ENCODE results near the gene HMCN2.

HMCN2 gene, protein sequence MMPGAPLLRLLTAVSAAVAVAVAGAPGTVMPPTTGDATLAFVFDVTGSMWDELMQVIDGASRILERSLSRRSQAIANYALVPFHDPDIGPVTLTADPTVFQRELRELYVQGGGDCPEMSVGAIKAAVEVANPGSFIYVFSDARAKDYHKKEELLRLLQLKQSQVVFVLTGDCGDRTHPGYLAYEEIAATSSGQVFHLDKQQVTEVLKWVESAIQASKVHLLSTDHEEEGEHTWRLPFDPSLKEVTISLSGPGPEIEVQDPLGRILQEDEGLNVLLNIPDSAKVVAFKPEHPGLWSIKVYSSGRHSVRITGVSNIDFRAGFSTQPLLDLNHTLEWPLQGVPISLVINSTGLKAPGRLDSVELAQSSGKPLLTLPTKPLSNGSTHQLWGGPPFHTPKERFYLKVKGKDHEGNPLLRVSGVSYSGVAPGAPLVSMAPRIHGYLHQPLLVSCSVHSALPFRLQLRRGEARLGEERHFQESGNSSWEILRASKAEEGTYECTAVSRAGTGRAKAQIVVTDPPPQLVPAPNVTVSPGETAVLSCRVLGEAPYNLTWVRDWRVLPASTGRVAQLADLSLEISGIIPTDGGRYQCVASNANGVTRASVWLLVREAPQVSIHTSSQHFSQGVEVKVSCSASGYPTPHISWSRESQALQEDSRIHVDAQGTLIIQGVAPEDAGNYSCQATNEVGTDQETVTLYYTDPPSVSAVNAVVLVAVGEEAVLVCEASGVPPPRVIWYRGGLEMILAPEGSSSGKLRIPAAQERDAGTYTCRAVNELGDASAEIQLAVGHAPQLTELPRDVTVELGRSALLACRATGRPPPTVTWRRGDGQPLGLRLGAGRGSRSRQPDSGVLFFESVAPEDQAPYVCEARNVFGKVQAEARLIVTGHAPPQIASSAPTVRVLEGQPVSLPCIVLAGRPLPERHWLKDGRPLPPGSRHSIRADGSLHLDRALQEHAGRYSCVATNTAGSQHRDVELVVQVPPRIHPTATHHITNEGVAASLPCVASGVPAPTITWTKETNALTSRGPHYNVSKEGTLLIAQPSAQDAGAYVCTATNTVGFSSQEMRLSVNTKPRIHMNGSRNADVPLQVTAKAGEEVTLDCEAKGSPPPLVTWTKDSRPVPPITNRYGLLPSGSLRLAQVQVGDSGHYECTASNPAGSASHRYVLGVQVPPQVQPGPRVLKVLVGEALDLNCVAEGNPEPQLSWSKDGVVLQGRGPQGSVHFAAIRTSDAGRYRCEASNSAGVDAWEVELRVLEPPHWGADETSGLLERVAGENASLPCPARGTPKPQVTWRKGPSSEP (N-terminal part only)
- 0 to 0.32 (median 0.06) reads per million in 9 experiments for total RNA-seq

GRCh38 chr9:130265431-130266235 is at the start of gene HMCN2:
Gene HMCN2 (plus strand): TSS chr9:130265760. CDS start chr9:130265879, 119 bp downstream.
- DNase-seq (no peak), ATAC-seq (replicated peaks) (no peak)
- Mint-ChIP-seq H3K36me3 (ENCODE audit: insufficient read depth) (peaks cover 7% of the 10 kb centered on the region), H3K27ac (no peak within 1 kb of the TSS), H3K4me1 (ENCODE audit: low read depth in 2 of 2) (peaks cover 0 to 6% of the 10 kb centered on the region in 2 donors), H3K9me3 (no peaks in the 10 kb centered on the region), H3K4me3 (peak within 1 kb of the TSS in 1 of 2 donors; percentile 27), H3K27me3 (peaks cover 68 to 97% of the 10 kb centered on the region in 2 donors)

- Mint-ChIP-seq H3K27ac (no peak overlapping the region), H3K4me1 (ENCODE audit: low read depth in 2 of 2) (peaks cover 0 to 8% of the 10 kb centered on the region in 2 donors), H3K27me3 (no peaks in the 10 kb centered on the region), H3K9me3 (no peaks in the 10 kb centered on the region), H3K4me3 (no peak overlapping the region), H3K36me3 (ENCODE audit: insufficient read depth) (no peaks in the 10 kb centered on the region)
- no peak for ATAC-seq (replicated peaks)
- no peak for DNase-seq
These were observed 47.7 kb upstream of the HMCN2 start for GRCh38 chr9:130217838-130218237.

DNA sequence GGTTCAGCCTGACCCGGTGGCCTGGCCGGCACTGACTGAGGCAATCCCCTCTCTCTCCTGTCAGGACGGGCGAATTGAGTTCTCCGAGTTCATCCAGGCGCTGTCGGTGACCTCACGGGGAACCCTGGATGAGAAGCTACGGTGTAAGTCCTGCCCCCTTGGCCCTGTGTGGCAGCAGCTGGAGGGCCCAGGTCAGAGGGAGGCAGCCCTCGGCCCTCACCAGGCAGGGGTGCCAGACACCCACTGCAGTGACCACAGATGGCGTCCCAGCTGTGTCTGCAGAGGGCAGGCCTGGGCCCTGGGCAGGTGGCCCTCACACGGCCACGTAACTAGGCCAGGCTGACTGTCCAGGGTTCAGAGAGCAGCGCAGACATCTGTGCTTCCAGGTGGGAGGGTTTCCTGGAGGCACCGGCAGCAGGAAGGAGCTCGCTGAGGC is 45.9 kb upstream of the HMCN2 start:
- Mint-ChIP-seq H3K27ac (peak overlapping the region in 1 of 2 donors; percentile 38), H3K27me3 (no peaks in the 10 kb centered on the region), H3K4me3 (no peak overlapping the region), H3K9me3 (no peaks in the 10 kb centered on the region), H3K36me3 (ENCODE audit: insufficient read depth) (peaks cover 4% of the 10 kb centered on the region), H3K4me1 (ENCODE audit: low read depth in 2 of 2) (peaks cover 0 to 3% of the 10 kb centered on the region in 2 donors)
- no peak for ATAC-seq (replicated peaks)
- DNase-seq: no peak

DNA sequence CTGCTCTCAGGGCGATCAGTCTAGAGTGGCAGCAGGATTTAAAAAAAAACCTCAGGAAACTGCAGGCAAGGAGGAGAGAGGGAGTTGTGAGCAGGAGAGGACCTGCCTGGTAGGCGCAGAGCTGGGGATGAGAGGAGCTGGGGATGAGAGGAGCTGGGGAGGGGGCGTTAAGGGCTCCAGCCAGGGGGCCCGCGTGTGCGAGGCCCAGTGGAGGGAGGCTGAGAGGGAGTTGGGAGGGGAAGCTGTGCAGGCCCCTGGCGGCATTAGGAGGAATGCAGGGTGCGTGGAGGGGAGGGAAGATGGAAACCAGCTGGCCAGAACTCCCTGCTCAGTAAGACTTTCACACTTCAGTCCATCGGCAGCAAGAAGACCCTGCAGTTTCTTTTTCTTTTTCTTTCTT is 45.2 kb upstream of the HMCN2 start:
- no peak for ATAC-seq (replicated peaks)
- H3K4me3 Mint-ChIP-seq: no peak overlapping the region
- DNase-seq: no peak
- H3K9me3 Mint-ChIP-seq: no peaks in the 10 kb centered on the region
- peaks cover 4% of the 10 kb centered on the region for H3K36me3 Mint-ChIP-seq (ENCODE audit: insufficient read depth)
- no peaks in the 10 kb centered on the region for H3K27me3 Mint-ChIP-seq
- H3K4me1 Mint-ChIP-seq (ENCODE audit: low read depth in 2 of 2): peaks cover 0 to 2% of the 10 kb centered on the region in 2 donors
- H3K27ac Mint-ChIP-seq: no peak overlapping the region

- H3K4me3 Mint-ChIP-seq: no peak overlapping the region
These were observed 42.7 kb upstream of the HMCN2 start for GRCh38 chr9:130222833-130223232.

DNA sequence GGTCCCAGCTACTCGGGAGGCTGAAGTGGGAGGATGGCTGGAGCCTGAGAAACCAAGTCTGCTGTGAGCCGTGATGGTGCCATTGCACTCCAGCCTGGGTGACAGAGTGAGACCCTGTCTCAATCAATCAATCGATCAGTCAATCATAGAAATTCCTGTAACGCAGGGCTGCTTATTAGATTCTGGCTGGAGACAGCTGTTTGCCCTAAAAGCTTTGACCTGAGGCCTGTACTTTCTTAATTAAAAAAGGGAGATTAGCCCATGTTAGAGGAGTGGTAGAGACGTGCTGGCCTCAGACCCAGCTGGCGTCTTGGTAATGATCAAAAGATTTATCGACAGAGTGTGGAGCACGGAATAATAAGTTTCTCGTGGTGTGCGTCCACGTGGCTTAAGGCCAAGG is 40.5 kb upstream of the HMCN2 start:
- no peaks in the 10 kb centered on the region for H3K27me3 Mint-ChIP-seq
- DNase-seq (no peak), ATAC-seq (replicated peaks) (no peak)
- H3K36me3 Mint-ChIP-seq (ENCODE audit: insufficient read depth): peaks cover 6% of the 10 kb centered on the region
- no peaks in the 10 kb centered on the region for H3K4me1 Mint-ChIP-seq (ENCODE audit: low read depth in 2 of 2)
- H3K9me3 Mint-ChIP-seq: no peaks in the 10 kb centered on the region
- H3K4me3 Mint-ChIP-seq: no peak overlapping the region
- H3K27ac Mint-ChIP-seq: no peak overlapping the region

More at GRCh38 chr9:130222833-130223232, 42.7 kb upstream of the HMCN2 start:
- no peaks in the 10 kb centered on the region for H3K27me3 Mint-ChIP-seq
- DNase-seq: no peak
- H3K9me3 Mint-ChIP-seq: no peaks in the 10 kb centered on the region
- ATAC-seq (replicated peaks): no peak
- H3K4me1 Mint-ChIP-seq (ENCODE audit: low read depth in 2 of 2): no peaks in the 10 kb centered on the region
- no peak overlapping the region for H3K27ac Mint-ChIP-seq
- peaks cover 6% of the 10 kb centered on the region for H3K36me3 Mint-ChIP-seq (ENCODE audit: insufficient read depth)

DNA sequence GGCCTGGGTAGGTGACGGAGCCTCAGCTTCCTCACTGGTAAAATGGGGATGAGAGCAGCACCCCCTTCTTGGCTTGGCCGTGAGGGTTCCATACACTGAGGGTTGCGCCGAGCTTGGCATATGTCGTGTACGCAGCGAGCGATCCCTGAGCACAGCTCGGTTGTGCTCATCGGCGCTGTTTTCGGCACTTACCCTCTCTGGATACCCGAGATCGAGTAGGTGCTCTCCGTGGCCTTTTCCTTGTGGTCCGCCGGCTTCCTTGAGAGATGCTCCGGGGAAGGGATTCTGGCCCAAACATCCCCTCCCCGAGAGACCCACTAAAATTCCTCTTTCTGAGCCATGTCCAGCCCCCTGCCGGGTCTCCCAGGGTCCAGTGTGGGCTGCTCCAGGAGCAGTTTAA is 40.0 kb upstream of the HMCN2 start:
- no peak overlapping the region for H3K27ac Mint-ChIP-seq
- no peak for DNase-seq
- no peaks in the 10 kb centered on the region for H3K4me1 Mint-ChIP-seq (ENCODE audit: low read depth in 2 of 2)
- ATAC-seq (replicated peaks): no peak
- H3K36me3 Mint-ChIP-seq (ENCODE audit: insufficient read depth): peaks cover 6% of the 10 kb centered on the region
- no peaks in the 10 kb centered on the region for H3K27me3 Mint-ChIP-seq
- H3K9me3 Mint-ChIP-seq: no peaks in the 10 kb centered on the region
- H3K4me3 Mint-ChIP-seq: no peak overlapping the region

DNA sequence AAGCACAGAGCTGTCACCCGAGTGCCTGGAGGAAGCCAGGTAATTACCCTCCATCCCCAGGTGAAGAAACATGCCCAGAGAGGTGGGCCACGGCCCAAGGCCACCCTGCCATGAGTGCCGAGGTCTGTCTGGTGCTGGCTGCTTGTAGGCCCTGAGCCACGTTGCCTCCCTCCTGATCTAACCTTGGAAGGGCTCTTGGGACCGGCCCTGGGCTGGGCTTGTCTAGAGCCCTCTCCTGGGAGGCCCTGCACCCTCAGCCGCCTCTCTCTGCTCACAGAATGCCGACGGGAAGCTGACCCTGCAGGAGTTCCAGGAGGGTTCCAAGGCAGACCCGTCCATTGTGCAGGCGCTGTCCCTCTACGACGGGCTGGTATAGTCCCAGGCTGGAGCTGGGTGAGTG is 39.4 kb upstream of the HMCN2 start:
- ATAC-seq (replicated peaks): no peak
- H3K9me3 Mint-ChIP-seq: no peaks in the 10 kb centered on the region
- H3K27ac Mint-ChIP-seq: no peak overlapping the region
- no peaks in the 10 kb centered on the region for H3K4me1 Mint-ChIP-seq (ENCODE audit: low read depth in 2 of 2)
- no peak overlapping the region for H3K4me3 Mint-ChIP-seq
- H3K36me3 Mint-ChIP-seq (ENCODE audit: insufficient read depth): peaks cover 6% of the 10 kb centered on the region
- H3K27me3 Mint-ChIP-seq: no peaks in the 10 kb centered on the region
- DNase-seq: no peak

- no peak for ATAC-seq (replicated peaks)
- no peak overlapping the region for H3K4me3 Mint-ChIP-seq
- H3K9me3 Mint-ChIP-seq: no peaks in the 10 kb centered on the region
- H3K4me1 Mint-ChIP-seq (ENCODE audit: low read depth in 2 of 2): no peaks in the 10 kb centered on the region
- H3K36me3 Mint-ChIP-seq (ENCODE audit: insufficient read depth): peaks cover 6% of the 10 kb centered on the region
- H3K27me3 Mint-ChIP-seq: no peaks in the 10 kb centered on the region
- no peak for DNase-seq
- H3K27ac Mint-ChIP-seq: no peak overlapping the region
These were observed 37.7 kb upstream of the HMCN2 start for GRCh38 chr9:130227833-130228232.

DNA sequence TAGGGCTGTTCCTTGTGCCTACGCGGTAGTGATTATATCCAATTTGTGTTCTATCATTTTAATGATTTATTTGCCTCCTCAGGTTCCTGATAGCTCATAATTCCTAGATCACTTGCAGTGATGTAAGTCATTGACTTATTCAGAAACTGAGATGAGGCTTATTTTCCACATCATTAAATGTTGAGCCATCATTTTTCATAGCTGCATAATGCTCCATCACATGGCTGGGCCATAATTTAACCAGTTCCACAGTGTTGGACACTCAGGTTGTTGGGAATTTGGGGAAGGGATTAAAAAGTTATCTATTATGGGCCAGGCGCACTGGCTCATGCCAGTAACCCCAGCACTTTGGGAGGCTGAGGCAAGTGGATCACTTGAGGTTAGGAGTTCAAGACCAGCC is 35.8 kb upstream of the HMCN2 start:
- ATAC-seq (replicated peaks): no peak
- H3K27ac Mint-ChIP-seq: no peak overlapping the region
- no peaks in the 10 kb centered on the region for H3K9me3 Mint-ChIP-seq
- no peaks in the 10 kb centered on the region for H3K4me1 Mint-ChIP-seq (ENCODE audit: low read depth in 2 of 2)
- no peak overlapping the region for H3K4me3 Mint-ChIP-seq
- peaks cover 9% of the 10 kb centered on the region for H3K36me3 Mint-ChIP-seq (ENCODE audit: insufficient read depth)
- H3K27me3 Mint-ChIP-seq: no peaks in the 10 kb centered on the region
- no peak for DNase-seq

GRCh38 chr9:130230631-130231030 is 34.9 kb upstream of the HMCN2 start:
- Mint-ChIP-seq H3K36me3 (ENCODE audit: insufficient read depth) (peaks cover 9% of the 10 kb centered on the region), H3K27ac (no peak overlapping the region), H3K4me3 (no peak overlapping the region), H3K4me1 (ENCODE audit: low read depth in 2 of 2) (no peaks in the 10 kb centered on the region), H3K27me3 (no peaks in the 10 kb centered on the region), H3K9me3 (no peaks in the 10 kb centered on the region)
- ATAC-seq (replicated peaks) (no peak), DNase-seq (no peak)

DNA sequence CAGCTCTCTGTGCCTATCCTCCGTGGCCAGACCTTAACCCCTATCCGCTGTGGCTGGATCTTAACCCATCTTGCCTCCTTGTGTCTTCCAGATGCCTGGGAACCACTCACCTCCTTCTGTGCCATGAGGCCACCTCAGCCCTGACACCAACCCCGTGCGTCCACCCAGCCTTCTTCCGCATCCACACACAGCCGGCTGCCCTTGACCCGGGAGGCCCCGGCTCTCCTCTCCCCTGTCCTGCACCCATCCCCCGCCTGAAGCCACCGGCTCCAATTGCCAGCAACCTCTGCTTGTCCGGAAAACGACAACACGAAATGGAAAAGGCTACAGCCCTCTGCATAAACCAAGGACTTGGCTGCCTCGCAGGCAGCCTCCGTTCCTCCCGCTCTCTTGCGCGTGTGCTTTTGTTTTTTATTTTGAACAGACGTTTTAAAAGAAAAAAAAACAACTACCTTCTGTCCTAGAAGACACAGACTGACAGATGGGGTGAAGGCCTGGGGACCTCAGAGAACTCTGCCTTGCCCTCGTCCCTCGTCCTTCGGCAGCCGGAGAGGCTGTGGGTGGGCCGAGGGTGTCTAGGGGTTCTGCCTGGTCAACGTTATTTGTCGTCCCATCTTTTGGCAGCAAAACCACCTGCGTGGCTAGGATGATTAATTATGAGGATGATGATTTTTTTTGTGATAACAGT is 32.5 kb upstream of the HMCN2 start:
- DNase-seq (no peak), ATAC-seq (replicated peaks) (no peak)
- Mint-ChIP-seq H3K9me3 (no peaks in the 10 kb centered on the region), H3K4me1 (ENCODE audit: low read depth in 2 of 2) (peaks cover 2 to 3% of the 10 kb centered on the region in 2 donors), H3K27ac (peak overlapping the region in 1 of 2 donors; percentile 74), H3K4me3 (no peak overlapping the region), H3K36me3 (ENCODE audit: insufficient read depth) (peaks cover 7% of the 10 kb centered on the region), H3K27me3 (no peaks in the 10 kb centered on the region)
